Activated naive CD4-positive, alpha-beta T cell (primary cell): Measurements from ENCODE around the gene SUMF1.
"Not testable (repeated sequence)": the region's sequence is repeated elsewhere in the genome, so short reads cannot be mapped to it uniquely, and the experiment has no call there.

ENCODE experiments used
- DNase-seq, 4 experiments: peaks; one replicate each; lab custom pipeline; 2025; lab: John Stamatoyannopoulos, UW

The SUMF1 gene

GRCh38 chr3:4461468-4462090, 5.5 kb downstream of the SUMF1 start:
- no peak for DNase-seq

GRCh38 chr3:4460334-4460733, 6.7 kb downstream of the SUMF1 start:
- DNase-seq = no peak

- DNase-seq = no peak
These were observed 8.1 kb downstream of the SUMF1 start for GRCh38 chr3:4458961-4459360.

- DNase-seq = not testable (repeated sequence)
These were observed 10.3 kb downstream of the SUMF1 start for GRCh38 chr3:4456780-4457179.

- no peak for DNase-seq
These were observed 12.9 kb downstream of the SUMF1 start for GRCh38 chr3:4454142-4454541.

GRCh38 chr3:4449043-4449805, 17.8 kb downstream of the SUMF1 start:
- DNase-seq = no peak

GRCh38 chr3:4448187-4448586, 18.9 kb downstream of the SUMF1 start:
- DNase-seq = no peak

GRCh38 chr3:4447295-4447999, 19.6 kb downstream of the SUMF1 start:
- DNase-seq = no peak

GRCh38 chr3:4440951-4441350, 26.1 kb downstream of the SUMF1 start:
- DNase-seq = no peak

- DNase-seq = no peak
These were observed 28.8 kb downstream of the SUMF1 start for GRCh38 chr3:4438296-4438695.

- DNase-seq = no peak
These were observed 34.8 kb downstream of the SUMF1 start for GRCh38 chr3:4432259-4432658.

- DNase-seq = no peak
These were observed 37.3 kb downstream of the SUMF1 start for GRCh38 chr3:4429648-4430350.

GRCh38 chr3:4426782-4427344, 40.2 kb downstream of the SUMF1 start:
- DNase-seq = no peak

- DNase-seq = no peak
These were observed 40.7 kb downstream of the SUMF1 start for GRCh38 chr3:4426261-4426781.

GRCh38 chr3:4425707-4426106, 41.4 kb downstream of the SUMF1 start:
- DNase-seq = no peak

GRCh38 chr3:4425055-4425454, 42.0 kb downstream of the SUMF1 start:
- no peak for DNase-seq

- DNase-seq = no peak
These were observed 45.9 kb downstream of the SUMF1 start for GRCh38 chr3:4421121-4421520.

GRCh38 chr3:4419920-4420319, 47.1 kb downstream of the SUMF1 start:
- DNase-seq = no peak

GRCh38 chr3:4419386-4419785, 47.7 kb downstream of the SUMF1 start:
- DNase-seq = no peak

- DNase-seq = no peak
These were observed 48.9 kb downstream of the SUMF1 start for GRCh38 chr3:4418156-4418555.

GRCh38 chr3:4417449-4417848, 49.6 kb downstream of the SUMF1 start:
- no peak for DNase-seq

- DNase-seq = no peak
These were observed 50.1 kb downstream of the SUMF1 start for GRCh38 chr3:4416961-4417360.
